ENCODE data around the gene LCN9. TPM values are rescaled to one million over a fixed set of nuclear protein-coding genes. Genes with fewer than 3 reads are reported as not detected.

LCN9 gene
- polyA plus RNA-seq, 1 donor (not counting 4 experiments of a cell fraction or from before 2014, with no cell fraction given) = not detected

DNA sequence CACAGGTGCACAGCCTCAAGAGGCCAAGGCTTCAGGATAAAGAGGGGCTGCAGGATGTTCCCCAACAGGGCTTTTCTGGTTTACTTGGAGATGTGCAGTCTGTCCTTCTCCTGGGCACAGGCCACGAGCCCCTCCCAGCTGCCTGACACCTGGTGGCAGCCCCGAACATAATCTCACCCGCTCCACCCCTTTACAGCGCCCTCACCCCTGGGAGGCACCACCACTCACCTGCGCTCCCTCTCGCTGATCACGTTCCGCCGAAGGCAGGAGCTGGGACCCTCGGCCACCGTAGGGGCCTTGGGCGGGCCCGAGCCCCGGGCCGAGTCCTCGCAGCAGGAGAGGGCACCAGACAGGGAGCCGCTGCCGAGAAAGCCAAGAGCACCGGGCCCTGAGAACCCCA, 35.7 kb downstream of the LCN9 start:
- H3K9me1 ChIP-seq (ENCODE audit: control insufficient read depth, extremely low read depth, insufficient read depth, low read length) = no peaks in the 10 kb centered on the region
- H3K4me3 ChIP-seq (ENCODE audit: control insufficient read depth in 2 of 3, extremely low read depth in 1 of 3, insufficient read depth in 2 of 3, low read depth in 1 of 3, low read length in 3 of 3) = no peak overlapping the region
- H3K4me2 ChIP-seq (ENCODE audit: control insufficient read depth, extremely low read depth, insufficient read depth, low read depth, low read length) = no peak overlapping the region
- FAIRE-seq (no peak), DNase-seq (ENCODE audit: low read depth, low spot score) (no peak)
- no peak overlapping the region for H2AFZ ChIP-seq (ENCODE audit: control insufficient read depth, low read length)
- H3K79me2 ChIP-seq (ENCODE audit: control insufficient read depth, insufficient read depth, low read length) = no peaks in the 10 kb centered on the region
- peaks cover 3% of the 10 kb centered on the region for H4K20me1 ChIP-seq (ENCODE audit: control insufficient read depth, extremely low read depth, insufficient read depth, low read length)
- no peaks in the 10 kb centered on the region for H3K4me1 ChIP-seq (ENCODE audit: control insufficient read depth, extremely low read depth, insufficient read depth, low read length)
- no peaks in the 10 kb centered on the region for H3K36me3 ChIP-seq (ENCODE audit: control insufficient read depth in 2 of 2, extremely low read depth in 1 of 2, insufficient read depth in 2 of 2, low read length in 2 of 2)
- peaks cover 30% of the 10 kb centered on the region for H3K27me3 ChIP-seq (ENCODE audit: control insufficient read depth, extremely low read depth, insufficient read depth, low read length)
- no peaks in the 10 kb centered on the region for H3K9me3 ChIP-seq (ENCODE audit: control insufficient read depth, low read depth, low read length)
- no peak overlapping the region for H3K27ac ChIP-seq (ENCODE audit: control insufficient read depth, insufficient read depth, low read length)
- no peak for TF ChIP-seq EZH2 (IDR thresholded peaks at IDR 0.05; ENCODE audit: low read length)
- TF ChIP-seq, protein P1, sequence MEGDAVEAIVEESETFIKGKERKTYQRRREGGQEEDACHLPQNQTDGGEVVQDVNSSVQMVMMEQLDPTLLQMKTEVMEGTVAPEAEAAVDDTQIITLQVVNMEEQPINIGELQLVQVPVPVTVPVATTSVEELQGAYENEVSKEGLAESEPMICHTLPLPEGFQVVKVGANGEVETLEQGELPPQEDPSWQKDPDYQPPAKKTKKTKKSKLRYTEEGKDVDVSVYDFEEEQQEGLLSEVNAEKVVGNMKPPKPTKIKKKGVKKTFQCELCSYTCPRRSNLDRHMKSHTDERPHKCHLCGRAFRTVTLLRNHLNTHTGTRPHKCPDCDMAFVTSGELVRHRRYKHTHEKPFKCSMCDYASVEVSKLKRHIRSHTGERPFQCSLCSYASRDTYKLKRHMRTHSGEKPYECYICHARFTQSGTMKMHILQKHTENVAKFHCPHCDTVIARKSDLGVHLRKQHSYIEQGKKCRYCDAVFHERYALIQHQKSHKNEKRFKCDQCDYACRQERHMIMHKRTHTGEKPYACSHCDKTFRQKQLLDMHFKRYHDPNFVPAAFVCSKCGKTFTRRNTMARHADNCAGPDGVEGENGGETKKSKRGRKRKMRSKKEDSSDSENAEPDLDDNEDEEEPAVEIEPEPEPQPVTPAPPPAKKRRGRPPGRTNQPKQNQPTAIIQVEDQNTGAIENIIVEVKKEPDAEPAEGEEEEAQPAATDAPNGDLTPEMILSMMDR (optimal IDR thresholded peaks at IDR 0.05 in 1 of 3, IDR thresholded peaks at IDR 0.05 in 1 of 3, conservative IDR thresholded peaks at IDR 0.05 in 1 of 3; ENCODE audit: extremely low read depth in 1 of 3, insufficient read depth in 2 of 3, low read length in 3 of 3) = no peak
- H3K9ac ChIP-seq (ENCODE audit: control insufficient read depth, extremely low read depth, insufficient read depth, low read length) = no peak overlapping the region
- dilution Hi-C loops (cut with MboI; ENCODE audit: extremely low pct_ligation_motif_present, low sequenced_read_pairs) = no loop called here

DNA sequence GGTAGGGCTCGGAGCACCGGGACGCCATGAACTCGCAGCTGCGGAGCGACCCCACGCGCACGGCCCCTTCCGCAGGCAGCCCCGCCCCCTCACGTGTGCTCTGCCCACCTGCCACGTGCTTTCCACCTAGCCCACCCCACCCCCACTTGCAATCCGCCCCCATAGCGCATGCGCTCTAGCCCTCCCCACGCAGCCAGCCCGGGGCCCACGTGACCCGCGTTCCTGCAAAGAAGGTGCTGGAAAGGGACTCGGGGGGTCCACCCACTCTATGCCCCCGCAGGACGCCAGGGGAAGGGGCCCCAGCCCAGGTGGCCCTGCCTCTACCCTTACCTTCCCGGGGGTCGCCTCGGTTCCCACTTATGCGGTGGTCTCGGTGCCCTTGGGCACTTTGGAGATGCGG, 36.3 kb downstream of the LCN9 start, which contains the start of gene SOHLH1:
Gene SOHLH1 (minus strand): TSS at position 42 of the 400 bp plus-strand sequence. CDS start 14 bp downstream, at position 28.
- Histone ChIP-seq H3K9ac (ENCODE audit: control insufficient read depth, extremely low read depth, insufficient read depth, low read length) (no peak within 1 kb of the TSS), H3K4me1 (ENCODE audit: control insufficient read depth, extremely low read depth, insufficient read depth, low read length) (no peaks in the 10 kb centered on the region), H3K27ac (ENCODE audit: control insufficient read depth, insufficient read depth, low read length) (no peak within 1 kb of the TSS), H3K36me3 (ENCODE audit: control insufficient read depth in 2 of 2, extremely low read depth in 1 of 2, insufficient read depth in 2 of 2, low read length in 2 of 2) (no peaks in the 10 kb centered on the region), H3K9me3 (ENCODE audit: control insufficient read depth, low read depth, low read length) (no peaks in the 10 kb centered on the region), H2AFZ (ENCODE audit: control insufficient read depth, low read length) (no peak within 1 kb of the TSS), H3K9me1 (ENCODE audit: control insufficient read depth, extremely low read depth, insufficient read depth, low read length) (no peaks in the 10 kb centered on the region), H3K79me2 (ENCODE audit: control insufficient read depth, insufficient read depth, low read length) (no peaks in the 10 kb centered on the region), H3K27me3 (ENCODE audit: control insufficient read depth, extremely low read depth, insufficient read depth, low read length) (peaks cover 30% of the 10 kb centered on the region), H3K4me2 (ENCODE audit: control insufficient read depth, extremely low read depth, insufficient read depth, low read depth, low read length) (no peak within 1 kb of the TSS), H4K20me1 (ENCODE audit: control insufficient read depth, extremely low read depth, insufficient read depth, low read length) (peaks cover 3% of the 10 kb centered on the region), H3K4me3 (ENCODE audit: control insufficient read depth in 2 of 3, extremely low read depth in 1 of 3, insufficient read depth in 2 of 3, low read depth in 1 of 3, low read length in 3 of 3) (no peak within 1 kb of the TSS)
- dilution Hi-C loops (cut with MboI; ENCODE audit: extremely low pct_ligation_motif_present, low sequenced_read_pairs) = no loop called here
- TF ChIP-seq, protein P1 (optimal IDR thresholded peaks at IDR 0.05 in 1 of 3, IDR thresholded peaks at IDR 0.05 in 1 of 3, conservative IDR thresholded peaks at IDR 0.05 in 1 of 3; ENCODE audit: extremely low read depth in 1 of 3, insufficient read depth in 2 of 3, low read length in 3 of 3) = no peak
- no peak for TF ChIP-seq EZH2 (IDR thresholded peaks at IDR 0.05; ENCODE audit: low read length)
- no peak for DNase-seq (ENCODE audit: low read depth, low spot score)
- no peak for FAIRE-seq
